ENCODE results near the gene RNF166. TPM values are rescaled to one million over a fixed set of nuclear protein-coding genes. Genes with fewer than 3 reads are reported as not detected.

Gene RNF166
- polyA plus RNA-seq, 1 donor from 2014 or later: 34.4 TPM

DNA sequence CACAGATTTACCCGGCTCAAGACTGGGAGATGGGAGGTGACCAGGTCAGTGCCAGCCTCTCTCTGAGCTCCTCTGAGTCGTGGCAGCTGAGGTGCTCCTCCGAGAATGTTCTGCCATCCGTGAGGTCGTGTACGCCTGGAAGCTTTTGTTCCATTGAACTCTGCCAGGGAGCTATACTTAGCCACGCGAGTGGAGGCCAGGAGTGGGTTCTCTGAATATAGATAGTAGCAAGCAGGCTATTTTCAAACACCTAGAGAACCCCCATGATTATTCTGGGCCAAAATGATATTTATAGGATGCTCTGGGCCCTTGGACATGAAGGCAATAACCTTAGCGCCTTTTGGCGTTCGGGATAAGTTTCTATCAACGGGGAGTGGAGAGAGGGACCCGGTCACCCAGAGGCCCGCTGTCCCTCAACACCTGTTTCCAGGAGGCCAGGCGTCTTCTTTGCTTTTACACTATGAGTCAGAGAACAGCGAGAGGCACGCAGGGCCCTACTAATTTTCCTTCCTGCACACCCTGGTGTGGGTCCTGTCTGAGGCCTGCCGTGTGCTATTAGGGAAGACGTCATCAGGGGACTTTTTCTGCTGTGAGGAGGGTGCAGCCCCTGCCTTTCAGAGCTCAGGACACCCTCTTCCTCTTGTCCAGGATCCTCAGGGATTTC lies 32.4 kb downstream of the RNF166 start:
- Histone ChIP-seq H3K4me2 (ENCODE audit: low read length) (no peak overlapping the region), H4K20me1 (ENCODE audit: insufficient read depth) (no peaks in the 10 kb centered on the region), H3K27ac (ENCODE audit: low read length) (no peak overlapping the region), H3K36me3 (ENCODE audit: insufficient read depth, low read length) (no peaks in the 10 kb centered on the region), H3K9me2 (ENCODE audit: insufficient read depth, low read length) (no peaks in the 10 kb centered on the region), H3K9ac (ENCODE audit: low read length) (no peak overlapping the region), H3K9me3 (ENCODE audit: low read length) (no peaks in the 10 kb centered on the region), H2AFZ (ENCODE audit: low read depth, low read length) (no peak overlapping the region), H3K79me2 (replicated peaks; ENCODE audit: insufficient read depth, low read length) (no peaks in the 10 kb centered on the region), H3K4me3 (ENCODE audit: low read length) (no peak overlapping the region), H3K27me3 (ENCODE audit: insufficient read depth, low read depth, low read length) (no peaks in the 10 kb centered on the region), H3F3A (ENCODE audit: insufficient read depth, low read length, poor library complexity, severe bottlenecking) (no peaks in the 10 kb centered on the region)
- TF ChIP-seq, protein P1, sequence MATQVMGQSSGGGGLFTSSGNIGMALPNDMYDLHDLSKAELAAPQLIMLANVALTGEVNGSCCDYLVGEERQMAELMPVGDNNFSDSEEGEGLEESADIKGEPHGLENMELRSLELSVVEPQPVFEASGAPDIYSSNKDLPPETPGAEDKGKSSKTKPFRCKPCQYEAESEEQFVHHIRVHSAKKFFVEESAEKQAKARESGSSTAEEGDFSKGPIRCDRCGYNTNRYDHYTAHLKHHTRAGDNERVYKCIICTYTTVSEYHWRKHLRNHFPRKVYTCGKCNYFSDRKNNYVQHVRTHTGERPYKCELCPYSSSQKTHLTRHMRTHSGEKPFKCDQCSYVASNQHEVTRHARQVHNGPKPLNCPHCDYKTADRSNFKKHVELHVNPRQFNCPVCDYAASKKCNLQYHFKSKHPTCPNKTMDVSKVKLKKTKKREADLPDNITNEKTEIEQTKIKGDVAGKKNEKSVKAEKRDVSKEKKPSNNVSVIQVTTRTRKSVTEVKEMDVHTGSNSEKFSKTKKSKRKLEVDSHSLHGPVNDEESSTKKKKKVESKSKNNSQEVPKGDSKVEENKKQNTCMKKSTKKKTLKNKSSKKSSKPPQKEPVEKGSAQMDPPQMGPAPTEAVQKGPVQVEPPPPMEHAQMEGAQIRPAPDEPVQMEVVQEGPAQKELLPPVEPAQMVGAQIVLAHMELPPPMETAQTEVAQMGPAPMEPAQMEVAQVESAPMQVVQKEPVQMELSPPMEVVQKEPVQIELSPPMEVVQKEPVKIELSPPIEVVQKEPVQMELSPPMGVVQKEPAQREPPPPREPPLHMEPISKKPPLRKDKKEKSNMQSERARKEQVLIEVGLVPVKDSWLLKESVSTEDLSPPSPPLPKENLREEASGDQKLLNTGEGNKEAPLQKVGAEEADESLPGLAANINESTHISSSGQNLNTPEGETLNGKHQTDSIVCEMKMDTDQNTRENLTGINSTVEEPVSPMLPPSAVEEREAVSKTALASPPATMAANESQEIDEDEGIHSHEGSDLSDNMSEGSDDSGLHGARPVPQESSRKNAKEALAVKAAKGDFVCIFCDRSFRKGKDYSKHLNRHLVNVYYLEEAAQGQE (IDR thresholded peaks at IDR 0.05; ENCODE audit: borderline replicate concordance): no peak
- TF ChIP-seq EP300 (conservative IDR thresholded peaks at IDR 0.05; ENCODE audit: poor library complexity, severe bottlenecking) (no peak), TAF1 (IDR thresholded peaks at IDR 0.05; ENCODE audit: low read depth) (no peak), RAD21 (conservative IDR thresholded peaks at IDR 0.05) (no peak), MXI1 (conservative IDR thresholded peaks at IDR 0.05; ENCODE audit: poor library complexity, severe bottlenecking) (no peak), SMC3 (conservative IDR thresholded peaks at IDR 0.05; ENCODE audit: poor library complexity) (no peak), EZH2 (IDR thresholded peaks at IDR 0.05; ENCODE audit: borderline replicate concordance, insufficient read depth, low read length, poor library complexity, severe bottlenecking) (no peak), POLR2AphosphoS5 (IDR thresholded peaks at IDR 0.05) (no peak)
- TF ChIP-seq, protein P2, sequence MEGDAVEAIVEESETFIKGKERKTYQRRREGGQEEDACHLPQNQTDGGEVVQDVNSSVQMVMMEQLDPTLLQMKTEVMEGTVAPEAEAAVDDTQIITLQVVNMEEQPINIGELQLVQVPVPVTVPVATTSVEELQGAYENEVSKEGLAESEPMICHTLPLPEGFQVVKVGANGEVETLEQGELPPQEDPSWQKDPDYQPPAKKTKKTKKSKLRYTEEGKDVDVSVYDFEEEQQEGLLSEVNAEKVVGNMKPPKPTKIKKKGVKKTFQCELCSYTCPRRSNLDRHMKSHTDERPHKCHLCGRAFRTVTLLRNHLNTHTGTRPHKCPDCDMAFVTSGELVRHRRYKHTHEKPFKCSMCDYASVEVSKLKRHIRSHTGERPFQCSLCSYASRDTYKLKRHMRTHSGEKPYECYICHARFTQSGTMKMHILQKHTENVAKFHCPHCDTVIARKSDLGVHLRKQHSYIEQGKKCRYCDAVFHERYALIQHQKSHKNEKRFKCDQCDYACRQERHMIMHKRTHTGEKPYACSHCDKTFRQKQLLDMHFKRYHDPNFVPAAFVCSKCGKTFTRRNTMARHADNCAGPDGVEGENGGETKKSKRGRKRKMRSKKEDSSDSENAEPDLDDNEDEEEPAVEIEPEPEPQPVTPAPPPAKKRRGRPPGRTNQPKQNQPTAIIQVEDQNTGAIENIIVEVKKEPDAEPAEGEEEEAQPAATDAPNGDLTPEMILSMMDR (IDR thresholded peaks at IDR 0.05; ENCODE audit: poor library complexity, severe bottlenecking): no peak

DNA sequence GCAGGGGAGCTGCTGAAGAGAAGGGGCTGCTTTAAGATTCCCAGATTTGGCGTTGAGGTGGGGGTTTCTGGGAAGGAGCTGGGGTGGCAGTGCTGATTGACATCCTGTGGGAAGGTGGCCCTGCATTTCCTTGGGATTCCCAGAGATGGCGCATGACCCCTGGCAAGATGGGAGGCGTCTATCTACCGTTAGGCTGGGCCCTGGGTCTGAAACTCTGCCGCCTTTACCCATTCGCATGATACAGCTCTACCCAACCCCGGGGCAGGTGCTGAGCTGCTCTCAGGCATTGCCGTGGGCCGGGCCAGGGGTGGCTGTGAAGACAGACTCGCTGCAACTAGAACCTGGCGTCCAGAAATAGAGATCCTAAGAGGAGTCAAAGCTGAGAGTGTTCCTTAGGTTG lies 33.4 kb downstream of the RNF166 start:
- H3K27me3 ChIP-seq (ENCODE audit: insufficient read depth, low read depth, low read length): no peaks in the 10 kb centered on the region
- H3K9me3 ChIP-seq (ENCODE audit: low read length): no peaks in the 10 kb centered on the region
- H3K4me3 ChIP-seq (ENCODE audit: low read length): no peak overlapping the region
- no peak overlapping the region for H3K27ac ChIP-seq (ENCODE audit: low read length)
- H3K9ac ChIP-seq (ENCODE audit: low read length): no peak overlapping the region
- no peaks in the 10 kb centered on the region for H3F3A ChIP-seq (ENCODE audit: insufficient read depth, low read length, poor library complexity, severe bottlenecking)
- H4K20me1 ChIP-seq (ENCODE audit: insufficient read depth): no peaks in the 10 kb centered on the region
- H3K9me2 ChIP-seq (ENCODE audit: insufficient read depth, low read length): no peaks in the 10 kb centered on the region
- H3K79me2 ChIP-seq (replicated peaks; ENCODE audit: insufficient read depth, low read length): no peaks in the 10 kb centered on the region
- H2AFZ ChIP-seq (ENCODE audit: low read depth, low read length): no peak overlapping the region
- TF ChIP-seq MXI1 (conservative IDR thresholded peaks at IDR 0.05; ENCODE audit: poor library complexity, severe bottlenecking): no peak
- no peak for TF ChIP-seq EP300 (conservative IDR thresholded peaks at IDR 0.05; ENCODE audit: poor library complexity, severe bottlenecking)
- TF ChIP-seq EZH2 (IDR thresholded peaks at IDR 0.05; ENCODE audit: borderline replicate concordance, insufficient read depth, low read length, poor library complexity, severe bottlenecking): no peak
- TF ChIP-seq, protein P1 (IDR thresholded peaks at IDR 0.05; ENCODE audit: borderline replicate concordance): no peak
- TF ChIP-seq, protein P2 (IDR thresholded peaks at IDR 0.05; ENCODE audit: poor library complexity, severe bottlenecking): no peak
- no peak for TF ChIP-seq RAD21 (conservative IDR thresholded peaks at IDR 0.05)
- TF ChIP-seq POLR2AphosphoS5 (IDR thresholded peaks at IDR 0.05): no peak
- no peak for TF ChIP-seq TAF1 (IDR thresholded peaks at IDR 0.05; ENCODE audit: low read depth)
- H3K4me2 ChIP-seq (ENCODE audit: low read length): no peak overlapping the region
- no peaks in the 10 kb centered on the region for H3K36me3 ChIP-seq (ENCODE audit: insufficient read depth, low read length)

Measured in neural cell (in vitro differentiated cells).